Spleen (tissue), 7 donors: ENCODE results near the gene TADA2B.

ENCODE experiments used
- CTCF ChIP-seq, 11 experiments: fragments of 200-600 bp in 7 of 11; fragments of 450-650 bp in 4 of 11; sonication (generic) in 4 of 11; IDR thresholded peaks in 8 of 11; conservative IDR thresholded peaks in 3 of 11; 1 replicate in 7 of 11; 2 replicates in 4 of 11; pipeline versions ENCODE4 v1.4.0 to v1.8.0; 2016 to 2021; ENCODE audit warnings: antibody characterized with exemption in 11 of 11, inconsistent platforms in 4 of 11, mild to moderate bottlenecking in 1 of 11
- POLR2AphosphoS5 ChIP-seq, 3 donors: sonication (generic); formaldehyde crosslinking; IDR thresholded peaks; one replicate each; pipeline ENCODE4 v1.5.1; 2017; ENCODE audit warnings: antibody characterized with exemption in 3 of 3
- donor health status: DM: no; HTN: no; CAD: no; lungs with moderate emphysema.
- donor health status: DM: no; HTN: no; CAD: no.
- donor health status: DM: no; HTN: no; CAD: no.

- TF ChIP-seq CTCF (IDR thresholded peaks at IDR 0.05 in 8 of 11, conservative IDR thresholded peaks at IDR 0.05 in 3 of 11) (no peak), POLR2AphosphoS5 (IDR thresholded peaks at IDR 0.05) (no peak)
These were observed 34.2 kb downstream of the TADA2B start for GRCh38 chr4:7077371-7077770.
